ENCODE measurements around the gene VSIG8.
"Not testable (repeated sequence)": the region's sequence is repeated elsewhere in the genome, so short reads cannot be mapped to it uniquely, and the experiment has no call there.

Gene VSIG8

GRCh38 chr1:159862557-159862956 is at the start of gene VSIG8:
VSIG8 (minus strand) TSS chr1:159862657; CDS start chr1:159862521, 136 bp downstream.
- DNase-seq (ENCODE audit: low spot score): no peak

GRCh38 chr1:159911326-159912070 is 49.0 kb upstream of the VSIG8 start:
- no peak for DNase-seq (ENCODE audit: low spot score)

- no peak for DNase-seq (ENCODE audit: low spot score)
Observed at GRCh38 chr1:159908031-159908940, 45.8 kb upstream of the VSIG8 start.

GRCh38 chr1:159906960-159907359 is 44.5 kb upstream of the VSIG8 start:
- DNase-seq (ENCODE audit: low spot score): no peak

- not testable (repeated sequence) for DNase-seq (ENCODE audit: low spot score)
Observed at GRCh38 chr1:159904036-159904435, 41.6 kb upstream of the VSIG8 start.

- no peak for DNase-seq (ENCODE audit: low spot score)
Observed at GRCh38 chr1:159902541-159902940, 40.1 kb upstream of the VSIG8 start.

- no peak for DNase-seq (ENCODE audit: low spot score)
Observed at GRCh38 chr1:159900755-159901360, 38.4 kb upstream of the VSIG8 start.

GRCh38 chr1:159900086-159900680 is 37.7 kb upstream of the VSIG8 start, which contains the start of gene CFAP45:
CFAP45 (minus strand) TSS chr1:159900165; CDS start chr1:159900098, 67 bp downstream.
- DNase-seq (ENCODE audit: low spot score): no peak

- not testable (repeated sequence) for DNase-seq (ENCODE audit: low spot score)
Observed at GRCh38 chr1:159899634-159900033, 37.2 kb upstream of the VSIG8 start.

- DNase-seq (ENCODE audit: low spot score): no peak
Observed at GRCh38 chr1:159898527-159898926, 36.1 kb upstream of the VSIG8 start.

- no peak for DNase-seq (ENCODE audit: low spot score)
Observed at GRCh38 chr1:159897962-159898361, 35.5 kb upstream of the VSIG8 start.

- no peak for DNase-seq (ENCODE audit: low spot score)
Observed at GRCh38 chr1:159896546-159896930, 34.1 kb upstream of the VSIG8 start.

- DNase-seq (ENCODE audit: low spot score): no peak
Observed at GRCh38 chr1:159895836-159896545, 33.5 kb upstream of the VSIG8 start.

GRCh38 chr1:159895286-159895685 is 32.8 kb upstream of the VSIG8 start:
- no peak for DNase-seq (ENCODE audit: low spot score)

- DNase-seq (ENCODE audit: low spot score): no peak
Observed at GRCh38 chr1:159892944-159893343, 30.5 kb upstream of the VSIG8 start.

GRCh38 chr1:159891275-159892157 is 29.1 kb upstream of the VSIG8 start:
- peak; percentile 86 for DNase-seq (ENCODE audit: low spot score)

GRCh38 chr1:159890390-159890789 is 27.9 kb upstream of the VSIG8 start:
- no peak for DNase-seq (ENCODE audit: low spot score)

GRCh38 chr1:159889821-159890252 is 27.4 kb upstream of the VSIG8 start:
- no peak for DNase-seq (ENCODE audit: low spot score)

- no peak for DNase-seq (ENCODE audit: low spot score)
Observed at GRCh38 chr1:159889202-159889601, 26.7 kb upstream of the VSIG8 start.

- DNase-seq (ENCODE audit: low spot score): peak; percentile 72
Observed at GRCh38 chr1:159884296-159884695, 21.8 kb upstream of the VSIG8 start.
